ENCODE measurements around the gene GLI3.

Gene GLI3

GRCh38 chr7:42235741-42236161 lies 1.3 kb downstream of the GLI3 start:
- DNase-seq = no peak

GRCh38 chr7:42234736-42235135 lies 2.3 kb downstream of the GLI3 start:
- DNase-seq = no peak

GRCh38 chr7:42233695-42234331 lies 3.2 kb downstream of the GLI3 start:
- DNase-seq = no peak

GRCh38 chr7:42233171-42233570 lies 3.8 kb downstream of the GLI3 start:
- no peak for DNase-seq

GRCh38 chr7:42232275-42232674 lies 4.7 kb downstream of the GLI3 start:
- DNase-seq = no peak

- DNase-seq = no peak
Measured at GRCh38 chr7:42231043-42231787, 5.8 kb downstream of the GLI3 start.

- no peak for DNase-seq
Measured at GRCh38 chr7:42227936-42228591, 8.9 kb downstream of the GLI3 start.

- no peak for DNase-seq
Measured at GRCh38 chr7:42227541-42227935, 9.5 kb downstream of the GLI3 start.

- DNase-seq = no peak
Measured at GRCh38 chr7:42227021-42227420, 10.0 kb downstream of the GLI3 start.

GRCh38 chr7:42226354-42226941 lies 10.6 kb downstream of the GLI3 start:
- no peak for DNase-seq

GRCh38 chr7:42224391-42225003 lies 12.5 kb downstream of the GLI3 start:
- no peak for DNase-seq

- no peak for DNase-seq
Measured at GRCh38 chr7:42222891-42223290, 14.1 kb downstream of the GLI3 start.

GRCh38 chr7:42222125-42222524 lies 14.9 kb downstream of the GLI3 start:
- no peak for DNase-seq

- DNase-seq = no peak
Measured at GRCh38 chr7:42221304-42221703, 15.7 kb downstream of the GLI3 start.

- DNase-seq = no peak
Measured at GRCh38 chr7:42219447-42219846, 17.6 kb downstream of the GLI3 start.

GRCh38 chr7:42218248-42218647 lies 18.8 kb downstream of the GLI3 start:
- no peak for DNase-seq

- no peak for DNase-seq
Measured at GRCh38 chr7:42217548-42217947, 19.5 kb downstream of the GLI3 start.

- no peak for DNase-seq
Measured at GRCh38 chr7:42217053-42217452, 20.0 kb downstream of the GLI3 start.

GRCh38 chr7:42214060-42214679 lies 22.8 kb downstream of the GLI3 start:
- DNase-seq = no peak

- DNase-seq = no peak
Measured at GRCh38 chr7:42213093-42213492, 23.9 kb downstream of the GLI3 start.

GRCh38 chr7:42212541-42213090 lies 24.4 kb downstream of the GLI3 start:
- no peak for DNase-seq

GRCh38 chr7:42211938-42212337 lies 25.1 kb downstream of the GLI3 start:
- DNase-seq = no peak

Data from inflammatory macrophage (primary cell).